HG03175 (cell line): ENCODE data around the gene CDC45.

ENCODE experiments used
- ATAC-seq: cut with Tn5 transposase; IDR thresholded peaks from one replicate; pipeline ENCODE4 v1.9.1; 2021; ENCODE audit warnings: mild to moderate bottlenecking, moderate library complexity; ENCODE audit not compliant: unreplicated experiment

Gene CDC45

GRCh38 chr22:19554834-19555404, 75.2 kb downstream of the CDC45 start:
- no peak for ATAC-seq

- no peak for ATAC-seq
Measured at GRCh38 chr22:19555651-19556050, 75.9 kb downstream of the CDC45 start.

- ATAC-seq, result no peak
Measured at GRCh38 chr22:19556963-19557545, 77.3 kb downstream of the CDC45 start.

- ATAC-seq, result no peak
Measured at GRCh38 chr22:19559324-19559811, 79.6 kb downstream of the CDC45 start.

GRCh38 chr22:19559956-19560355, 80.2 kb downstream of the CDC45 start:
- no peak for ATAC-seq

GRCh38 chr22:19565382-19566278, 85.9 kb downstream of the CDC45 start:
- ATAC-seq, result no peak

- ATAC-seq, result no peak
Measured at GRCh38 chr22:19566279-19567156, 86.8 kb downstream of the CDC45 start.

GRCh38 chr22:19567157-19568009, 87.7 kb downstream of the CDC45 start:
- no peak for ATAC-seq

GRCh38 chr22:19568337-19569275, 88.9 kb downstream of the CDC45 start:
- ATAC-seq, result no peak

GRCh38 chr22:19569276-19569640, 89.5 kb downstream of the CDC45 start:
- ATAC-seq, result no peak

- ATAC-seq, result no peak
Measured at GRCh38 chr22:19569976-19570375, 90.3 kb downstream of the CDC45 start.
